Mesenchymal stem cell (in vitro differentiated cells and primary cell): ENCODE measurements around the gene ANKH.

ENCODE experiments used
- DNase-seq: peaks from one replicate; pipeline ENCODE4 v3.0.0-alpha.2; 2013
- H2AFZ ChIP-seq: one replicate; pipeline ENCODE4 v1.6.1; 2013; ENCODE audit warnings: low read depth, mild to moderate bottlenecking, control low read depth, inconsistent platforms, low read length, moderate library complexity
- H2AK5ac ChIP-seq: 2 replicates; pipeline ENCODE4 v1.6.1; 2013; ENCODE audit warnings: low read length, moderate library complexity, mild to moderate bottlenecking, inconsistent platforms; ENCODE audit not compliant: severe bottlenecking
- H2BK120ac ChIP-seq: one replicate; pipeline ENCODE4 v1.6.1; 2013; ENCODE audit warnings: low read depth, mild to moderate bottlenecking, inconsistent platforms, low read length, moderate library complexity
- H2BK12ac ChIP-seq, 2 experiments: one replicate each; pipeline ENCODE4 v1.6.1; 2013; ENCODE audit warnings: inconsistent platforms in 2 of 2, low read length in 2 of 2, mild to moderate bottlenecking in 2 of 2, moderate library complexity in 2 of 2, control low read depth in 1 of 2
- H2BK15ac ChIP-seq: one replicate; pipeline ENCODE4 v1.6.1; 2013; ENCODE audit warnings: mild to moderate bottlenecking, low read depth, inconsistent platforms; ENCODE audit not compliant: poor library complexity, severe bottlenecking
- H2BK5ac ChIP-seq: 2 replicates; pipeline ENCODE4 v1.6.1; 2013; ENCODE audit warnings: low read depth, mild to moderate bottlenecking, low read length, control low read depth, inconsistent platforms; ENCODE audit not compliant: poor library complexity, severe bottlenecking
- H3K14ac ChIP-seq, 2 experiments: one replicate each; pipeline ENCODE4 v1.6.1; 2013; ENCODE audit warnings: inconsistent platforms in 2 of 2, low read length in 2 of 2, control low read depth in 1 of 2, mild to moderate bottlenecking in 1 of 2, moderate library complexity in 1 of 2
- H3K18ac ChIP-seq, 2 experiments: one replicate each; pipeline ENCODE4 v1.6.1; 2013; ENCODE audit warnings: inconsistent platforms in 2 of 2, low read length in 2 of 2, control low read depth in 1 of 2, low read depth in 1 of 2, mild to moderate bottlenecking in 1 of 2
- H3K23ac ChIP-seq, 2 experiments: one replicate each; pipeline ENCODE4 v1.6.1; 2013; ENCODE audit warnings: inconsistent platforms in 2 of 2, low read length in 2 of 2, mild to moderate bottlenecking in 2 of 2, moderate library complexity in 2 of 2, control low read depth in 1 of 2
- H3K27ac ChIP-seq: 2 replicates; pipeline ENCODE4 v1.5.1; 2013; ENCODE audit warnings: mild to moderate bottlenecking, moderate library complexity, low read length, control low read depth, inconsistent platforms; ENCODE audit not compliant: poor library complexity, severe bottlenecking
- H3K27me3 ChIP-seq, 2 experiments: 2 replicates each; pipeline versions ENCODE4 v1.6.1 to v1.7.0; 2013; ENCODE audit warnings: low read length in 2 of 2, mild to moderate bottlenecking in 2 of 2, moderate library complexity in 2 of 2, control low read depth in 1 of 2, inconsistent platforms in 1 of 2; ENCODE audit not compliant: control insufficient read depth in 1 of 2, insufficient read depth in 1 of 2
- H3K36me3 ChIP-seq, 2 experiments: 2 replicates each; pipeline versions ENCODE4 v1.6.1 to v1.7.0; 2013; ENCODE audit warnings: low read length in 2 of 2, control low read depth in 1 of 2, inconsistent platforms in 1 of 2, low read depth in 1 of 2, mild to moderate bottlenecking in 1 of 2; ENCODE audit not compliant: insufficient read depth in 2 of 2, control insufficient read depth in 1 of 2
- H3K4ac ChIP-seq, 2 experiments: one replicate each; pipeline ENCODE4 v1.6.1; 2013; ENCODE audit warnings: inconsistent platforms in 2 of 2, low read length in 2 of 2, mild to moderate bottlenecking in 2 of 2, moderate library complexity in 2 of 2, control low read depth in 1 of 2, low read depth in 1 of 2
- H3K4me1 ChIP-seq: 2 replicates; pipeline ENCODE4 v1.6.1; 2013; ENCODE audit warnings: low read depth, low read length, control low read depth; ENCODE audit not compliant: control insufficient read depth, insufficient read depth
- H3K4me2 ChIP-seq: 2 replicates; pipeline ENCODE4 v1.6.1; 2013; ENCODE audit warnings: low read length, mild to moderate bottlenecking, inconsistent platforms; ENCODE audit not compliant: poor library complexity, severe bottlenecking
- H3K4me3 ChIP-seq, 2 experiments: 2 replicates each; pipeline versions ENCODE4 v1.5.1 to v1.7.0; 2013; ENCODE audit warnings: low read length in 2 of 2, mild to moderate bottlenecking in 2 of 2, control low read depth in 1 of 2, low read depth in 1 of 2; ENCODE audit not compliant: insufficient read depth in 1 of 2
- H3K79me1 ChIP-seq: replicated peaks from 2 replicates; pipeline ENCODE4 v1.6.1; 2013; ENCODE audit warnings: mild to moderate bottlenecking, control low read depth, low read length, inconsistent platforms; ENCODE audit not compliant: poor library complexity, severe bottlenecking
- H3K9ac ChIP-seq: 2 replicates; pipeline ENCODE4 v1.7.0; 2013; ENCODE audit warnings: mild to moderate bottlenecking, low read length, moderate library complexity
- H3K9me3 ChIP-seq: 2 replicates; pipeline ENCODE4 v1.7.0; 2013; ENCODE audit warnings: mild to moderate bottlenecking, low read length; ENCODE audit not compliant: control insufficient read depth
- H4K8ac ChIP-seq: one replicate; pipeline ENCODE4 v1.6.1; 2013; ENCODE audit warnings: inconsistent platforms, mild to moderate bottlenecking, low read length, moderate library complexity
- H4K91ac ChIP-seq: one replicate; pipeline ENCODE4 v1.6.1; 2013; ENCODE audit warnings: mild to moderate bottlenecking, low read length, inconsistent platforms
- WGBS: methylation state at CpG from one replicate; pipeline ENCODE4 v1.1.7; 2013; ENCODE audit warnings: mixed read lengths; 5-methylcytosine and 5-hydroxymethylcytosine counted together

The ANKH gene

GRCh38 chr5:14723701-14724132, 147.9 kb downstream of the ANKH start:
- no peak overlapping the region for H3K27ac ChIP-seq
- H3K9me3 ChIP-seq = no peaks in the 10 kb centered on the region
- no peak overlapping the region for H2AK5ac ChIP-seq
- no peak overlapping the region for H4K8ac ChIP-seq
- H3K9ac ChIP-seq = no peak overlapping the region
- no peak overlapping the region for H2BK15ac ChIP-seq
- H3K23ac ChIP-seq = no peak overlapping the region
- no peak overlapping the region for H2BK12ac ChIP-seq
- H3K4ac ChIP-seq = no peak overlapping the region
- H2BK120ac ChIP-seq = no peak overlapping the region
- H4K91ac ChIP-seq = no peak overlapping the region
- H3K4me2 ChIP-seq = no peak overlapping the region
- H2AFZ ChIP-seq = no peak overlapping the region
- no peak overlapping the region for H3K4me3 ChIP-seq
- no peak overlapping the region for H3K18ac ChIP-seq
- H3K79me1 ChIP-seq = no peaks in the 10 kb centered on the region
- WGBS = 72% methylated on average over 4 of the region's 4 CpGs
- H2BK5ac ChIP-seq = no peak overlapping the region
- no peak for DNase-seq
- H3K27me3 ChIP-seq = no peaks in the 10 kb centered on the region
- H3K14ac ChIP-seq = no peak overlapping the region
- H3K36me3 ChIP-seq = peaks cover 0 to 21% of the 10 kb centered on the region in 2 experiments
- peaks cover 12% of the 10 kb centered on the region for H3K4me1 ChIP-seq

DNA sequence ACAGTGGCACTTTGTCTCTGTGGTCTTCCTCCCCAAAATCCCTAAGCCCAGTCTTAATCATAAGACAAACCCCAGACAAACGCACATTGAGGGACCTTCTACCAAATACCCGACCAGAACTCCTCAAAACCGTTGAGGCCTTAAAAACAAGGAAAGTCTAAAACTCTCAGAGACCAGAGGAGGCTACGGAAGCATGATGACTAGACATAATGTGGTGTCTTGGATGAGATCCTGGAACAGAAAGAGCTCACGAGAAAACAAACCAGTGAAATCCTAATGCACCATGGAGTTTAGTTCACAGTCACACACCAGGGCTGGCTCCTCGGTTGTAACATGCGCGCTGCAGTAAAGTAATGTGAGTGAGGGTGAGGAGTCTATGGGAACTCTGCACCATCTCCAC, 148.7 kb downstream of the ANKH start:
- Histone ChIP-seq H3K9me3 (no peaks in the 10 kb centered on the region), H3K4ac (no peak overlapping the region), H3K4me1 (peaks cover 12% of the 10 kb centered on the region), H2BK5ac (no peak overlapping the region), H3K79me1 (no peaks in the 10 kb centered on the region), H4K8ac (no peak overlapping the region), H3K9ac (no peak overlapping the region), H2BK15ac (no peak overlapping the region), H4K91ac (no peak overlapping the region), H3K4me2 (no peak overlapping the region), H3K23ac (no peak overlapping the region), H2BK12ac (peak overlapping the region in 1 of 2 experiments; percentile 49), H2AFZ (no peak overlapping the region), H2AK5ac (no peak overlapping the region), H3K27ac (no peak overlapping the region), H3K36me3 (peaks cover 0 to 21% of the 10 kb centered on the region in 2 experiments), H3K4me3 (no peak overlapping the region), H3K18ac (no peak overlapping the region), H3K14ac (no peak overlapping the region), H2BK120ac (no peak overlapping the region), H3K27me3 (no peaks in the 10 kb centered on the region)
- 98% methylated on average over 5 of the region's 8 CpGs for WGBS
- no peak for DNase-seq

GRCh38 chr5:14721990-14722656, 149.5 kb downstream of the ANKH start:
- no peak overlapping the region for H4K91ac ChIP-seq
- no peak overlapping the region for H3K27ac ChIP-seq
- no peak overlapping the region for H3K18ac ChIP-seq
- peaks cover 0 to 25% of the 10 kb centered on the region in 2 experiments for H3K36me3 ChIP-seq
- H2AFZ ChIP-seq = no peak overlapping the region
- H3K27me3 ChIP-seq = no peaks in the 10 kb centered on the region
- H3K79me1 ChIP-seq = peaks cover 2% of the 10 kb centered on the region
- H2BK12ac ChIP-seq = no peak overlapping the region
- H4K8ac ChIP-seq = no peak overlapping the region
- DNase-seq = no peak
- H2BK5ac ChIP-seq = no peak overlapping the region
- H2AK5ac ChIP-seq = no peak overlapping the region
- H3K9ac ChIP-seq = no peak overlapping the region
- no peaks in the 10 kb centered on the region for H3K9me3 ChIP-seq
- H3K14ac ChIP-seq = no peak overlapping the region
- no peak overlapping the region for H2BK120ac ChIP-seq
- 96% methylated on average over 5 of the region's 7 CpGs for WGBS
- no peak overlapping the region for H3K4me2 ChIP-seq
- peaks cover 12% of the 10 kb centered on the region for H3K4me1 ChIP-seq
- no peak overlapping the region for H2BK15ac ChIP-seq
- no peak overlapping the region for H3K4me3 ChIP-seq
- no peak overlapping the region for H3K23ac ChIP-seq
- H3K4ac ChIP-seq = no peak overlapping the region

- peak overlapping the region; percentile 67 for H4K8ac ChIP-seq
- no peak overlapping the region for H3K4me3 ChIP-seq
- H3K9ac ChIP-seq = peak overlapping the region; percentile 1
- H2BK12ac ChIP-seq = no peak overlapping the region
- no peak overlapping the region for H2BK120ac ChIP-seq
- no peaks in the 10 kb centered on the region for H3K9me3 ChIP-seq
- peaks cover 3% of the 10 kb centered on the region for H3K4me1 ChIP-seq
- H2BK15ac ChIP-seq = no peak overlapping the region
- WGBS = 66% methylated on average over 3 of the region's 3 CpGs
- no peak overlapping the region for H2BK5ac ChIP-seq
- no peak overlapping the region for H3K27ac ChIP-seq
- H3K79me1 ChIP-seq = peaks cover 2% of the 10 kb centered on the region
- H3K4ac ChIP-seq = peak overlapping the region in 1 of 2 experiments; percentile 71
- no peak overlapping the region for H2AK5ac ChIP-seq
- peaks cover 6 to 36% of the 10 kb centered on the region in 2 experiments for H3K36me3 ChIP-seq
- no peaks in the 10 kb centered on the region for H3K27me3 ChIP-seq
- H3K4me2 ChIP-seq = no peak overlapping the region
- H4K91ac ChIP-seq = no peak overlapping the region
- H3K14ac ChIP-seq = peak overlapping the region in 1 of 2 experiments; percentile 31
- H3K18ac ChIP-seq = peak overlapping the region; percentile 54 to 93
- DNase-seq = peak; percentile 77
- H2AFZ ChIP-seq = no peak overlapping the region
- no peak overlapping the region for H3K23ac ChIP-seq
Measured at GRCh38 chr5:14720236-14720923, 151.2 kb downstream of the ANKH start.
